B cell (primary cell): ENCODE data around the gene TOMM70. TPM values are rescaled to one million over a fixed set of nuclear protein-coding genes. Genes with fewer than 3 reads are reported as not detected.

Experiments
- ATAC-seq: fragments of 200-7000 bp; cut with Tn5 transposase; one replicate; pipeline ENCODE4 v1.10.0; 2021; ENCODE audit warnings: low read depth, mild to moderate bottlenecking, moderate number of reproducible peaks, moderate library complexity
- CTCF ChIA-PET: fragments of 350-600 bp; sonication (Branson Sonifier 250); formaldehyde crosslinking; loops from one replicate; lab custom pipeline; 2021; ENCODE audit warnings: antibody characterized with exemption, inconsistent platforms; lab: Charles Lee
- POLR2A ChIA-PET: fragments of 350-600 bp; sonication (Branson Sonifier 250); formaldehyde crosslinking; loops from one replicate; lab custom pipeline; 2021; ENCODE audit warnings: antibody characterized with exemption; lab: Charles Lee
- DNase-seq: peaks from one replicate; pipeline ENCODE4 v3.0.0; 2013
- H2AFZ ChIP-seq: 2 replicates; pipeline ENCODE4 v1.6.1; 2012; ENCODE audit warnings: mild to moderate bottlenecking, low read depth, low read length; ENCODE audit not compliant: insufficient read depth, poor library complexity, severe bottlenecking
- H3K27ac ChIP-seq, 2 donors: 1 replicate in 1 of 2; 2 replicates in 1 of 2; pipeline ENCODE4 v1.5.1; 2012 to 2013; ENCODE audit warnings: low read length in 2 of 2, mild to moderate bottlenecking in 2 of 2, moderate library complexity in 1 of 2
- H3K27me3 ChIP-seq, 4 experiments: fragments of 200-600 bp in 1 of 4; sonication (generic) in 1 of 4; replicated peaks in 1 of 4; 1 replicate in 2 of 4; 2 replicates in 2 of 4; pipeline versions ENCODE4 v1.6.1 to v1.7.0; 2013 to 2016; ENCODE audit warnings: low read length in 3 of 4, mild to moderate bottlenecking in 2 of 4, mixed read lengths in 1 of 4, moderate library complexity in 1 of 4; ENCODE audit not compliant: insufficient read depth in 4 of 4, control insufficient read depth in 3 of 4; ENCODE audit errors: control extremely low read depth in 1 of 4
- H3K36me3 ChIP-seq, 2 experiments: replicated peaks in 1 of 2; 1 replicate in 1 of 2; 2 replicates in 1 of 2; pipeline versions ENCODE4 v1.6.1 to v1.7.1; 2013; ENCODE audit warnings: low read length in 1 of 2; ENCODE audit not compliant: insufficient read depth in 2 of 2, control insufficient read depth in 1 of 2; ENCODE audit errors: control extremely low read depth in 1 of 2, extremely low read depth in 1 of 2
- H3K4me1 ChIP-seq, 2 donors: fragments of 200-600 bp in 1 of 2; sonication (generic) in 1 of 2; 1 replicate in 1 of 2; 2 replicates in 1 of 2; pipeline versions ENCODE4 v1.5.1 to v1.6.1; 2013 to 2017; ENCODE audit warnings: low read length in 2 of 2; ENCODE audit not compliant: control insufficient read depth in 2 of 2, insufficient read depth in 2 of 2
- H3K4me2 ChIP-seq: replicated peaks from 2 replicates; pipeline ENCODE3; 2012; ENCODE audit warnings: mild to moderate bottlenecking, low read depth, low read length; ENCODE audit not compliant: poor library complexity, severe bottlenecking
- H3K4me3 ChIP-seq, 5 experiments: fragments of 200-600 bp in 1 of 5; sonication (generic) in 1 of 5; 1 replicate in 3 of 5; 2 replicates in 2 of 5; pipeline versions ENCODE4 v1.5.1 to v1.7.0; 2011 to 2016; ENCODE audit warnings: low read length in 4 of 5, mild to moderate bottlenecking in 4 of 5, low read depth in 2 of 5, control low read depth in 1 of 5, moderate library complexity in 1 of 5; ENCODE audit not compliant: insufficient read depth in 1 of 5; ENCODE audit errors: control extremely low read depth in 1 of 5, extremely low read depth in 1 of 5
- H3K79me2 ChIP-seq: fragments of 200-600 bp; sonication (generic); one replicate; pipeline ENCODE4 v1.6.0; 2016; ENCODE audit warnings: low read length; ENCODE audit not compliant: control insufficient read depth, insufficient read depth
- H3K9ac ChIP-seq: fragments of 200-600 bp; sonication (generic); 2 replicates; pipeline ENCODE4 v1.6.1; 2017; ENCODE audit warnings: mild to moderate bottlenecking, low read length, moderate library complexity
- H3K9me3 ChIP-seq, 3 donors: one replicate each; pipeline versions ENCODE4 v1.6.1 to v1.7.1; 2013; ENCODE audit warnings: low read length in 2 of 3; ENCODE audit not compliant: control insufficient read depth in 2 of 3, insufficient read depth in 1 of 3; ENCODE audit errors: control extremely low read depth in 1 of 3
- H4K20me1 ChIP-seq: 2 replicates; pipeline ENCODE4 v1.6.0; 2012; ENCODE audit warnings: mild to moderate bottlenecking, low read length; ENCODE audit not compliant: insufficient read depth, control insufficient read depth, poor library complexity, severe bottlenecking
- H3K27ac Mint-ChIP-seq: one replicate; pipeline ENCODE4 v1.8.0; 2021; ENCODE audit warnings: mixed read lengths
- H3K27me3 Mint-ChIP-seq: one replicate; pipeline ENCODE4 v1.8.0; 2021; ENCODE audit warnings: mixed read lengths
- H3K4me1 Mint-ChIP-seq: one replicate; pipeline ENCODE4 v1.8.0; 2021; ENCODE audit warnings: mixed read lengths
- H3K4me3 Mint-ChIP-seq: one replicate; pipeline ENCODE4 v1.8.0; 2021; ENCODE audit warnings: mixed read lengths
- H3K9me3 Mint-ChIP-seq: one replicate; pipeline ENCODE4 v1.8.0; 2022; ENCODE audit warnings: mixed read lengths; ENCODE audit not compliant: insufficient read depth
- CTCF ChIP-seq: fragments of 200-600 bp; IDR thresholded peaks from one replicate; pipeline ENCODE4 v1.8.0; 2022; ENCODE audit warnings: antibody characterized with exemption, mild to moderate bottlenecking
- EZH2 ChIP-seq: IDR thresholded peaks from 2 replicates; pipeline ENCODE4 v1.6.1; 2012; ENCODE audit warnings: borderline replicate concordance, low read depth, mild to moderate bottlenecking, moderate library complexity, low read length; ENCODE audit not compliant: insufficient read depth, poor library complexity, severe bottlenecking
- WGBS: methylation state at CpG from one replicate; pipeline ENCODE4 v1.1.5; 2013; ENCODE audit warnings: missing lambda C conversion rate; ENCODE audit not compliant: insufficient coverage; 5-methylcytosine and 5-hydroxymethylcytosine counted together
- intact Hi-C: fragments of 100-400 bp; cut with micrococcal nuclease; formaldehyde crosslinking; loops from one replicate; pipeline ENCODE4 v1.10.0; 2022
- polyA plus RNA-seq: library from polyadenylated mRNA; depleted of rRNA; stranded (reverse); fragments of >200 nt; gene quantifications from 2 replicates; pipeline ENCODE4 v1.2.3, GENCODE V29; 2012
- total RNA-seq, 2 donors: library from RNA; stranded (reverse); fragments of 120-200 nt in 1 of 2; gene quantifications; 1 replicate in 1 of 2; 2 replicates in 1 of 2; pipeline versions ENCODE4 v1.2.3 to v1.2.4, GENCODE V29; 2013 to 2022

TOMM70 gene
- total and polyA plus RNA-seq, 2 donors (not counting 1 experiment from before 2014, with no cell fraction given), result 6.9 to 30.0 TPM

- Histone ChIP-seq H3K36me3 (peaks cover 0 to 3% of the 10 kb centered on the region in 2 experiments), H3K79me2 (peaks cover 6% of the 10 kb centered on the region), H4K20me1 (no peaks in the 10 kb centered on the region), H3K4me1 (peaks cover 5 to 16% of the 10 kb centered on the region in 2 donors), H3K4me3 (peak overlapping the region; percentile 54 to 82 (median 72)), H2AFZ (peak overlapping the region; percentile 97), H3K27ac (peak overlapping the region; percentile 28 to 61), H3K4me2 (peak overlapping the region; percentile 83), H3K9me3 (no peaks in the 10 kb centered on the region), H3K9ac (peak overlapping the region; percentile 79), H3K27me3 (no peaks in the 10 kb centered on the region)
- ChIA-PET POLR2A (no interaction called here), CTCF (interaction anchor here (1.0 to 1.1 kb wide), 3 partner anchors 65 to 503 kb away, joined by 3 to 4 read pairs (median 3); no protein-coding TSS in a partner anchor)
- intact Hi-C loops, result loop anchor here (2.0 kb wide), 1 partner anchor 19 kb away; no protein-coding TSS in a partner anchor
- Mint-ChIP-seq H3K4me3 (peak overlapping the region; percentile 96), H3K27ac (peak overlapping the region; percentile 91), H3K4me1 (peaks cover 23% of the 10 kb centered on the region), H3K9me3 (no peaks in the 10 kb centered on the region), H3K27me3 (no peaks in the 10 kb centered on the region)
- WGBS, result 67% methylated on average over 13 of the region's 14 CpGs
- TF ChIP-seq CTCF (no peak), EZH2 (no peak)
- ATAC-seq, result peak; percentile 20
- peak; percentile 52 for DNase-seq
Measured at GRCh38 chr3:100335434-100335833, 65.5 kb downstream of the TOMM70 start.
